Fibroblast of pulmonary artery (primary cell): Measurements from ENCODE around the gene ANKRD66.

ENCODE experiments used
- DNase-seq: peaks from one replicate; pipeline ENCODE4 v3.0.0-alpha.2; 2010; ENCODE audit warnings: low read depth
- H3K4me3 ChIP-seq: replicated peaks from 2 replicates; pipeline ENCODE4 v1.5.1; 2011; ENCODE audit warnings: low read depth, mild to moderate bottlenecking, control low read depth, low read length, moderate library complexity
- TF ChIP-seq, protein P1 (sequence below): IDR thresholded peaks from 2 replicates; pipeline ENCODE4 v1.5.1; 2011; ENCODE audit warnings: mild to moderate bottlenecking, control low read depth, low read length, inconsistent platforms; ENCODE audit errors: missing control alignments

The ANKRD66 gene

DNA sequence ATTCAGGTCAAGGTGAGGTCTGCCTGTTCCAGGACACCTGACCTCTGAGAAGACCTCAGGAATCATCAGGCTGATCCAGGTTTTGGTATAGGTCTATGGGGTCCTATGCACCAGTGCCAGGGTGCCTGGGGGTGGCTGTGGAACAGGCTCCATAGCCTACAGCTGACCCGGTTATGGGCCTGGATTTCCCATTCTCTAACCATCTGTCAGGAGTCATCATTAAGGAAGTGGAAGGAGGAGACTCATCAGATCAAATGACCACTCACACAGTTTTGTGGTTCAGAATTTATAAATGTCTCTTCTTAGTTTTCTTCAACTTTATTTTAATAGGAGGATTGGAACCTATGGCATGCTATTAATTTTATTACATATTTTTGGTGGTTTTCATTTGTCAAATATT is 26.3 kb upstream of the ANKRD66 start:
- no peak for DNase-seq
- TF ChIP-seq, protein P1, sequence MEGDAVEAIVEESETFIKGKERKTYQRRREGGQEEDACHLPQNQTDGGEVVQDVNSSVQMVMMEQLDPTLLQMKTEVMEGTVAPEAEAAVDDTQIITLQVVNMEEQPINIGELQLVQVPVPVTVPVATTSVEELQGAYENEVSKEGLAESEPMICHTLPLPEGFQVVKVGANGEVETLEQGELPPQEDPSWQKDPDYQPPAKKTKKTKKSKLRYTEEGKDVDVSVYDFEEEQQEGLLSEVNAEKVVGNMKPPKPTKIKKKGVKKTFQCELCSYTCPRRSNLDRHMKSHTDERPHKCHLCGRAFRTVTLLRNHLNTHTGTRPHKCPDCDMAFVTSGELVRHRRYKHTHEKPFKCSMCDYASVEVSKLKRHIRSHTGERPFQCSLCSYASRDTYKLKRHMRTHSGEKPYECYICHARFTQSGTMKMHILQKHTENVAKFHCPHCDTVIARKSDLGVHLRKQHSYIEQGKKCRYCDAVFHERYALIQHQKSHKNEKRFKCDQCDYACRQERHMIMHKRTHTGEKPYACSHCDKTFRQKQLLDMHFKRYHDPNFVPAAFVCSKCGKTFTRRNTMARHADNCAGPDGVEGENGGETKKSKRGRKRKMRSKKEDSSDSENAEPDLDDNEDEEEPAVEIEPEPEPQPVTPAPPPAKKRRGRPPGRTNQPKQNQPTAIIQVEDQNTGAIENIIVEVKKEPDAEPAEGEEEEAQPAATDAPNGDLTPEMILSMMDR, result no peak
- no peak overlapping the region for H3K4me3 ChIP-seq

GRCh38 chr6:46729787-46730326 is 16.9 kb upstream of the ANKRD66 start:
- no peak for DNase-seq
- no peak overlapping the region for H3K4me3 ChIP-seq
- TF ChIP-seq, protein P1, result no peak

GRCh38 chr6:46730921-46731461 is 15.7 kb upstream of the ANKRD66 start:
- TF ChIP-seq, protein P1, result no peak
- no peak for DNase-seq
- H3K4me3 ChIP-seq, result no peak overlapping the region

GRCh38 chr6:46733341-46733801 is 13.4 kb upstream of the ANKRD66 start:
- TF ChIP-seq, protein P1, result no peak
- H3K4me3 ChIP-seq, result no peak overlapping the region
- no peak for DNase-seq

GRCh38 chr6:46734867-46735719 is 11.6 kb upstream of the ANKRD66 start, which contains the start of gene PLA2G7:
Gene PLA2G7 (minus strand): TSS chr6:46735375. CDS start chr6:46722891, 12,484 bp downstream.
- peak within 1 kb of the TSS; percentile 22 for H3K4me3 ChIP-seq

DNA sequence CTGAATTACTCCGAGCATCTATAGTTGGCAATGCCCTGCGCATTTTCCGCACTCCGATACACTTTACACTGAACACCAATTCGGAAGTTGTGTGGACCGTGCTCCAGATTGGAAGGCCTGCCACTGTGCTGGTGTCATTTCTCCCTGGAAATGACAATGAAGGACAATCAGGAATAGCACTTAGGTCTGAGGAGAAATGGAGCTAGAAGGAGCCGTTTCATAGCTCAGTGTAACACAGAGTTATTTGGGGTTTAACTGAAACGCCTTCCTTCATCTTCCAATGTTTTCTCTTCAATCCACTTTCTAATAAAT is 11.1 kb upstream of the ANKRD66 start:
- DNase-seq, result no peak
- TF ChIP-seq, protein P1, result no peak
- H3K4me3 ChIP-seq, result no peak overlapping the region

More at GRCh38 chr6:46734867-46735719, 11.6 kb upstream of the ANKRD66 start, which contains the start of gene PLA2G7:
- TF ChIP-seq, protein P1, result no peak
- no peak for DNase-seq

- no peak overlapping the region for H3K4me3 ChIP-seq
- TF ChIP-seq, protein P1, result no peak
- no peak for DNase-seq
Measured at GRCh38 chr6:46736906-46737305, 9.8 kb upstream of the ANKRD66 start.
